Measurements from ENCODE around the gene SNRNP70. TPM values are rescaled to one million over a fixed set of nuclear protein-coding genes. Genes with fewer than 3 reads are reported as not detected.

SNRNP70 gene
- total and polyA plus RNA-seq, 5 experiments from 2014 or later: 42.3 to 741 (median 63.4) TPM

GRCh38 chr19:49128545-49129237 is 43.4 kb downstream of the SNRNP70 start:
- POLR2A ChIA-PET: interaction anchor here (0.6 to 2.4 kb wide), 7 partner anchors 10 to 205 kb away, joined by 3 to 23 read pairs (median 3); partner anchors contain the start of genes C19orf73, GYS1, LIN7B and PPFIA3
- Mint-ChIP-seq H3K4me3 (peak overlapping the region; percentile 77 to 95 (median 89)), H3K27me3 (no peaks in the 10 kb centered on the region), H3K27ac (peak overlapping the region in 6 of 10 donors; percentile 43 to 93 (median 58)), H3K36me3 (no peaks in the 10 kb centered on the region), H3K9me3 (no peaks in the 10 kb centered on the region), H3K4me1 (peaks cover 15 to 29% (median 19%) of the 10 kb centered on the region in 4 donors)
- ATAC-seq (no peak), DNase-seq (no peak)

- POLR2A ChIA-PET: interaction anchor here (1.5 to 2.4 kb wide), 4 partner anchors 11 to 205 kb away, joined by 3 to 23 read pairs (median 7); partner anchors contain the start of genes C19orf73, LIN7B and PPFIA3
- H3K27ac Mint-ChIP-seq: peak overlapping the region in 1 of 10 donors; percentile 75
- H3K4me1 Mint-ChIP-seq: peaks cover 17 to 34% (median 24%) of the 10 kb centered on the region in 4 donors
- no peak for DNase-seq
- H3K36me3 Mint-ChIP-seq: no peaks in the 10 kb centered on the region
- ATAC-seq: no peak
- H3K9me3 Mint-ChIP-seq: no peaks in the 10 kb centered on the region
- peak overlapping the region in 4 of 10 donors; percentile 66 to 89 (median 80) for H3K4me3 Mint-ChIP-seq
- H3K27me3 Mint-ChIP-seq: peaks cover 0 to under 1% (median 0%) of the 10 kb centered on the region in 5 donors
Measured at GRCh38 chr19:49129238-49129583, 44.0 kb downstream of the SNRNP70 start.

GRCh38 chr19:49130325-49130724 is 45.1 kb downstream of the SNRNP70 start:
- peak in 1 of 10 donors; percentile 64 for DNase-seq
- peak overlapping the region in 1 of 10 donors; percentile 52 for H3K27ac Mint-ChIP-seq
- H3K27me3 Mint-ChIP-seq: peaks cover 0 to 5% (median 0%) of the 10 kb centered on the region in 5 donors
- H3K36me3 Mint-ChIP-seq: no peaks in the 10 kb centered on the region
- peak overlapping the region in 1 of 10 donors; percentile 45 for H3K4me3 Mint-ChIP-seq
- ATAC-seq: no peak
- POLR2A ChIA-PET: interaction anchor here (1.1 to 2.2 kb wide), 5 partner anchors 9 to 204 kb away, joined by 3 to 10 read pairs (median 3); partner anchors contain the start of gene LIN7B
- no peaks in the 10 kb centered on the region for H3K9me3 Mint-ChIP-seq
- peaks cover 17 to 39% (median 29%) of the 10 kb centered on the region in 4 donors for H3K4me1 Mint-ChIP-seq

- peak; percentile 52 to 54 for ATAC-seq
- peak in 6 of 10 donors; percentile 35 to 48 (median 44) for DNase-seq
- H3K4me3 Mint-ChIP-seq: peak overlapping the region; percentile 59 to 88 (median 78)
- H3K9me3 Mint-ChIP-seq: no peaks in the 10 kb centered on the region
- H3K27ac Mint-ChIP-seq: peak overlapping the region in 1 of 10 donors; percentile 81
- H3K27me3 Mint-ChIP-seq: peaks cover 0 to 15% (median 5%) of the 10 kb centered on the region in 5 donors
- no peaks in the 10 kb centered on the region for H3K36me3 Mint-ChIP-seq
- peaks cover 16 to 33% (median 25%) of the 10 kb centered on the region in 4 donors for H3K4me1 Mint-ChIP-seq
- POLR2A ChIA-PET: interaction anchor here (1.1 to 1.2 kb wide), 2 partner anchors 16 to 19 kb away, joined by 4 read pairs; partner anchors contain the start of gene LIN7B
Measured at GRCh38 chr19:49132974-49133609, 47.8 kb downstream of the SNRNP70 start.

GRCh38 chr19:49133621-49134454 is 48.6 kb downstream of the SNRNP70 start:
- no peaks in the 10 kb centered on the region for H3K9me3 Mint-ChIP-seq
- H3K4me1 Mint-ChIP-seq: peaks cover 10 to 26% (median 18%) of the 10 kb centered on the region in 4 donors
- DNase-seq (peak in 7 of 10 donors; percentile 38 to 56 (median 52)), ATAC-seq (peak; percentile 77 to 78)
- H3K4me3 Mint-ChIP-seq: peak overlapping the region; percentile 59 to 88 (median 78)
- H3K36me3 Mint-ChIP-seq: no peaks in the 10 kb centered on the region
- peaks cover 0 to 15% (median 5%) of the 10 kb centered on the region in 5 donors for H3K27me3 Mint-ChIP-seq
- POLR2A ChIA-PET: interaction anchor here (0.6 to 1.3 kb wide), 4 partner anchors 16 to 310 kb away, joined by 3 to 4 read pairs (median 4); partner anchors contain the start of genes FTL and LIN7B
- peak overlapping the region in 1 of 10 donors; percentile 81 for H3K27ac Mint-ChIP-seq

- no peak overlapping the region for H3K4me3 Mint-ChIP-seq
- no peak for DNase-seq
- no peaks in the 10 kb centered on the region for H3K9me3 Mint-ChIP-seq
- H3K36me3 Mint-ChIP-seq: no peaks in the 10 kb centered on the region
- POLR2A ChIA-PET: interaction anchor here (0.6 kb wide), 1 partner anchor 1232 kb away, joined by 4 read pairs; no protein-coding TSS in a partner anchor
- H3K27me3 Mint-ChIP-seq: peaks cover 0 to 15% (median 5%) of the 10 kb centered on the region in 5 donors
- H3K4me1 Mint-ChIP-seq: peaks cover 5 to 21% (median 16%) of the 10 kb centered on the region in 4 donors
- H3K27ac Mint-ChIP-seq: no peak overlapping the region
- ATAC-seq: no peak
Measured at GRCh38 chr19:49135686-49136085, 50.4 kb downstream of the SNRNP70 start.

GRCh38 chr19:49136771-49137171 is 51.5 kb downstream of the SNRNP70 start:
- Mint-ChIP-seq H3K4me1 (peaks cover 5 to 23% (median 18%) of the 10 kb centered on the region in 4 donors), H3K36me3 (no peaks in the 10 kb centered on the region), H3K27ac (no peak overlapping the region), H3K4me3 (no peak overlapping the region), H3K27me3 (peaks cover 0 to 15% (median 8%) of the 10 kb centered on the region in 5 donors), H3K9me3 (no peaks in the 10 kb centered on the region)
- ATAC-seq (no peak), DNase-seq (no peak)
- POLR2A ChIA-PET: interaction anchor here (0.8 kb wide), 1 partner anchor 24 kb away, joined by 4 read pairs; no protein-coding TSS in a partner anchor

- Mint-ChIP-seq H3K4me1 (peaks cover 14 to 21% (median 17%) of the 10 kb centered on the region in 4 donors), H3K4me3 (peak overlapping the region in 2 of 10 donors; percentile 19 to 30), H3K27ac (no peak overlapping the region), H3K36me3 (no peaks in the 10 kb centered on the region), H3K27me3 (peaks cover 11 to 42% (median 23%) of the 10 kb centered on the region in 5 donors), H3K9me3 (no peaks in the 10 kb centered on the region)
- ATAC-seq (no peak), DNase-seq (no peak)
- POLR2A ChIA-PET: interaction anchor here (0.6 kb wide), 1 partner anchor 25 kb away, joined by 3 read pairs; no protein-coding TSS in a partner anchor
Measured at GRCh38 chr19:49140951-49141350, 55.7 kb downstream of the SNRNP70 start.

- ATAC-seq: no peak
- no peak overlapping the region for H3K27ac Mint-ChIP-seq
- no peak for DNase-seq
- H3K36me3 Mint-ChIP-seq: no peaks in the 10 kb centered on the region
- peaks cover 14 to 24% (median 19%) of the 10 kb centered on the region in 4 donors for H3K4me1 Mint-ChIP-seq
- H3K27me3 Mint-ChIP-seq: peaks cover 11 to 46% (median 26%) of the 10 kb centered on the region in 5 donors
- peak overlapping the region in 3 of 10 donors; percentile 19 to 30 (median 23) for H3K4me3 Mint-ChIP-seq
- POLR2A ChIA-PET: interaction anchor here (0.5 to 0.8 kb wide), 2 partner anchors 9 to 11 kb away, joined by 3 to 5 read pairs; no protein-coding TSS in a partner anchor
- no peaks in the 10 kb centered on the region for H3K9me3 Mint-ChIP-seq
Measured at GRCh38 chr19:49141352-49141751, 56.1 kb downstream of the SNRNP70 start.

GRCh38 chr19:49142866-49143335 is 57.6 kb downstream of the SNRNP70 start:
- H3K27ac Mint-ChIP-seq: peak overlapping the region in 5 of 10 donors; percentile 57 to 75 (median 60)
- peak in 9 of 10 donors; percentile 33 to 76 (median 47) for DNase-seq
- POLR2A ChIA-PET: no interaction called here
- H3K4me3 Mint-ChIP-seq: peak overlapping the region; percentile 74 to 92 (median 82)
- H3K36me3 Mint-ChIP-seq: no peaks in the 10 kb centered on the region
- no peaks in the 10 kb centered on the region for H3K9me3 Mint-ChIP-seq
- H3K27me3 Mint-ChIP-seq: peaks cover 18 to 48% (median 37%) of the 10 kb centered on the region in 5 donors
- H3K4me1 Mint-ChIP-seq: peaks cover 14 to 26% (median 19%) of the 10 kb centered on the region in 4 donors
- peak; percentile 80 to 94 for ATAC-seq

All from naive thymus-derived CD8-positive, alpha-beta T cell (primary cell).